ENCODE results near the gene C1orf174. TPM values are rescaled to one million over a fixed set of nuclear protein-coding genes. Genes with fewer than 3 reads are reported as not detected.

C1orf174 gene
- total RNA-seq, 1 experiment from 2014 or later: 21.1 TPM

GRCh38 chr1:3931007-3931912, 31.2 kb upstream of the C1orf174 start:
- no peaks in the 10 kb centered on the region for H3K4me1 Mint-ChIP-seq (ENCODE audit: low read depth, unreplicated experiment)
- H3K27me3 Mint-ChIP-seq (ENCODE audit: unreplicated experiment): peaks cover 66% of the 10 kb centered on the region
- H3K36me3 Mint-ChIP-seq (ENCODE audit: insufficient read depth, unreplicated experiment): no peaks in the 10 kb centered on the region
- DNase-seq: no peak
- TF ChIP-seq, protein P1, sequence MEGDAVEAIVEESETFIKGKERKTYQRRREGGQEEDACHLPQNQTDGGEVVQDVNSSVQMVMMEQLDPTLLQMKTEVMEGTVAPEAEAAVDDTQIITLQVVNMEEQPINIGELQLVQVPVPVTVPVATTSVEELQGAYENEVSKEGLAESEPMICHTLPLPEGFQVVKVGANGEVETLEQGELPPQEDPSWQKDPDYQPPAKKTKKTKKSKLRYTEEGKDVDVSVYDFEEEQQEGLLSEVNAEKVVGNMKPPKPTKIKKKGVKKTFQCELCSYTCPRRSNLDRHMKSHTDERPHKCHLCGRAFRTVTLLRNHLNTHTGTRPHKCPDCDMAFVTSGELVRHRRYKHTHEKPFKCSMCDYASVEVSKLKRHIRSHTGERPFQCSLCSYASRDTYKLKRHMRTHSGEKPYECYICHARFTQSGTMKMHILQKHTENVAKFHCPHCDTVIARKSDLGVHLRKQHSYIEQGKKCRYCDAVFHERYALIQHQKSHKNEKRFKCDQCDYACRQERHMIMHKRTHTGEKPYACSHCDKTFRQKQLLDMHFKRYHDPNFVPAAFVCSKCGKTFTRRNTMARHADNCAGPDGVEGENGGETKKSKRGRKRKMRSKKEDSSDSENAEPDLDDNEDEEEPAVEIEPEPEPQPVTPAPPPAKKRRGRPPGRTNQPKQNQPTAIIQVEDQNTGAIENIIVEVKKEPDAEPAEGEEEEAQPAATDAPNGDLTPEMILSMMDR (IDR thresholded peaks at IDR 0.05; ENCODE audit: unreplicated experiment): no peak
- H3K27ac Mint-ChIP-seq (ENCODE audit: unreplicated experiment): no peak overlapping the region
- intact Hi-C loops (cut with micrococcal nuclease; ENCODE audit: unreplicated experiment): no loop called here
- CTCF ChIA-PET: interaction anchor here (0.5 kb wide), 1 partner anchor 31 kb away, joined by 4 read pairs; no protein-coding TSS in a partner anchor
- no TSS peak for BruUV-seq (replicated peaks)
- no peak overlapping the region for H3K4me3 Mint-ChIP-seq (ENCODE audit: low read depth, unreplicated experiment)
- peaks cover 12% of the 10 kb centered on the region for H3K9me3 Mint-ChIP-seq (ENCODE audit: low read depth, unreplicated experiment)

DNA sequence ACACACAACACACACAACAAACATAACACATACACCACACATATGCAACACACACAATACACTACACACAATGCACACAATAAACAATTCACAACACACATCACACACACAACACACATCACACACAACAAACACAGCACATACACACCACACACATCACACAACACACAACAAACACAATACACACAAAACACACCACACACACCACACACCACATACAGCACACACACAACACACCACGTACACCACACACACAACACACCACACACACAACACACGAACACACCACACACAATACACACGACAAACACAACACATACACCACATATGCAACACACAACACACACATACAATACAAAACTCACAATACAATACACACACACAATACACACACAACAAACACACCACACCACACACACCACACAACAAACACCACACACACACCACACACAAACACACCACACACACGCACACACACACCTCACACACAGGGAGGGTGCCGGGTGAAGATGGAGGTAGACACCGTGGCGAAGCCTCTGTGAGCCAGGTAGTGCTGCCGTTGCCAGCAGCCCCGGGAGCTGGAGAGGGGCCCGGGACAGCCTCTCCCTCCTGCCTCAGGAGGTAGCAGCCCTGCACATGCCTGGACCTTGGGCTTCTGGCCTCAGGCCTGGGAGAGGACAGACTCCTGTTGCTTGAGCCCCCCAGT, 30.4 kb upstream of the C1orf174 start:
- TF ChIP-seq, protein P1 (IDR thresholded peaks at IDR 0.05; ENCODE audit: unreplicated experiment): no peak
- BruUV-seq (replicated peaks): no TSS peak
- DNase-seq: no peak
- Mint-ChIP-seq H3K4me1 (ENCODE audit: low read depth, unreplicated experiment) (no peaks in the 10 kb centered on the region), H3K9me3 (ENCODE audit: low read depth, unreplicated experiment) (peaks cover 12% of the 10 kb centered on the region), H3K27me3 (ENCODE audit: unreplicated experiment) (peaks cover 74% of the 10 kb centered on the region), H3K4me3 (ENCODE audit: low read depth, unreplicated experiment) (no peak overlapping the region), H3K36me3 (ENCODE audit: insufficient read depth, unreplicated experiment) (no peaks in the 10 kb centered on the region), H3K27ac (ENCODE audit: unreplicated experiment) (no peak overlapping the region)
- CTCF ChIA-PET: no interaction called here
- intact Hi-C loops (cut with micrococcal nuclease; ENCODE audit: unreplicated experiment): no loop called here

DNA sequence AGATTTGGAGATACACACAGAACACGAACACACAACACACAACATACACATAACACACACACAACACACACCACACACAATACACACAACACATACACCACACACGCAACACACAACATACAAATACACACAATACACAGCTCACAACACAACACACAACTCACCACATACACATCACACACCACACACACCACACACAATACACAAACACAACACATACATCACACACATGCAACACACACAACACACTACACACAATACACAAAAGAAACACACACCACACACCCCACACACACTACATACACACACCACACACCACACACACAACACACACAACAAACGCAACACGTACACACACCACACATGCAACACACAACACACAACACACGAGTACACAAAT, 29.1 kb upstream of the C1orf174 start:
- Mint-ChIP-seq H3K9me3 (ENCODE audit: low read depth, unreplicated experiment) (peaks cover 12% of the 10 kb centered on the region), H3K27me3 (ENCODE audit: unreplicated experiment) (peaks cover 69% of the 10 kb centered on the region), H3K36me3 (ENCODE audit: insufficient read depth, unreplicated experiment) (no peaks in the 10 kb centered on the region), H3K4me3 (ENCODE audit: low read depth, unreplicated experiment) (no peak overlapping the region), H3K27ac (ENCODE audit: unreplicated experiment) (no peak overlapping the region), H3K4me1 (ENCODE audit: low read depth, unreplicated experiment) (no peaks in the 10 kb centered on the region)
- TF ChIP-seq, protein P1 (IDR thresholded peaks at IDR 0.05; ENCODE audit: unreplicated experiment): no peak
- no TSS peak for BruUV-seq (replicated peaks)
- no peak for DNase-seq
- CTCF ChIA-PET: interaction anchor here (0.6 kb wide), 1 partner anchor 33 kb away, joined by 4 read pairs; no protein-coding TSS in a partner anchor
- intact Hi-C loops (cut with micrococcal nuclease; ENCODE audit: unreplicated experiment): no loop called here

GRCh38 chr1:3928586-3928985, 28.5 kb upstream of the C1orf174 start:
- DNase-seq: no peak
- peaks cover 67% of the 10 kb centered on the region for H3K27me3 Mint-ChIP-seq (ENCODE audit: unreplicated experiment)
- CTCF ChIA-PET: no interaction called here
- H3K36me3 Mint-ChIP-seq (ENCODE audit: insufficient read depth, unreplicated experiment): no peaks in the 10 kb centered on the region
- H3K9me3 Mint-ChIP-seq (ENCODE audit: low read depth, unreplicated experiment): peaks cover 12% of the 10 kb centered on the region
- no TSS peak for BruUV-seq (replicated peaks)
- no peak overlapping the region for H3K27ac Mint-ChIP-seq (ENCODE audit: unreplicated experiment)
- intact Hi-C loops (cut with micrococcal nuclease; ENCODE audit: unreplicated experiment): no loop called here
- no peak overlapping the region for H3K4me3 Mint-ChIP-seq (ENCODE audit: low read depth, unreplicated experiment)
- H3K4me1 Mint-ChIP-seq (ENCODE audit: low read depth, unreplicated experiment): no peaks in the 10 kb centered on the region
- TF ChIP-seq, protein P1 (IDR thresholded peaks at IDR 0.05; ENCODE audit: unreplicated experiment): no peak

All from Calu3 (cell line).